NCI-H1092 (cell line): ENCODE results near the gene SPDYE6.
"Not testable (repeated sequence)": the region's sequence is repeated elsewhere in the genome, so short reads cannot be mapped to it uniquely, and the experiment has no call there.

Source experiments
- DNase-seq: peaks from one replicate; lab custom pipeline; 2025; lab: John Stamatoyannopoulos, UW

SPDYE6 gene

GRCh38 chr7:102356344-102356743 lies at the start of gene SPDYE6:
SPDYE6 (minus strand) TSS chr7:102356444; CDS start chr7:102356023, 421 bp downstream.
- DNase-seq = not testable (repeated sequence)

- not testable (repeated sequence) for DNase-seq
Measured at GRCh38 chr7:102404862-102405188, 48.6 kb upstream of the SPDYE6 start.

- peak; percentile 17 for DNase-seq
Measured at GRCh38 chr7:102404005-102404861, 48.0 kb upstream of the SPDYE6 start.

GRCh38 chr7:102403563-102403962 lies 47.3 kb upstream of the SPDYE6 start:
- no peak for DNase-seq

GRCh38 chr7:102400360-102400759 lies 44.1 kb upstream of the SPDYE6 start:
- DNase-seq = no peak

GRCh38 chr7:102398543-102398942 lies 42.3 kb upstream of the SPDYE6 start:
- DNase-seq = no peak

GRCh38 chr7:102396710-102397019 lies 40.4 kb upstream of the SPDYE6 start:
- no peak for DNase-seq

- DNase-seq = peak; percentile 91
Measured at GRCh38 chr7:102395873-102396709, 39.8 kb upstream of the SPDYE6 start, which contains the start of gene PRKRIP1. PRKRIP1 (plus strand) TSS chr7:102396363; CDS start chr7:102396412, 49 bp downstream.

GRCh38 chr7:102395592-102395872 lies 39.3 kb upstream of the SPDYE6 start:
- no peak for DNase-seq

GRCh38 chr7:102393467-102393866 lies 37.2 kb upstream of the SPDYE6 start:
- no peak for DNase-seq

- no peak for DNase-seq
Measured at GRCh38 chr7:102392330-102392729, 36.1 kb upstream of the SPDYE6 start.

- peak; percentile 61 for DNase-seq
Measured at GRCh38 chr7:102390697-102391484, 34.6 kb upstream of the SPDYE6 start.

- no peak for DNase-seq
Measured at GRCh38 chr7:102389810-102390209, 33.6 kb upstream of the SPDYE6 start.

- no peak for DNase-seq
Measured at GRCh38 chr7:102387064-102387463, 30.8 kb upstream of the SPDYE6 start.

GRCh38 chr7:102381696-102382425 lies 25.6 kb upstream of the SPDYE6 start:
- not testable (repeated sequence) for DNase-seq

- DNase-seq = not testable (repeated sequence)
Measured at GRCh38 chr7:102380837-102381236, 24.6 kb upstream of the SPDYE6 start.

- DNase-seq = no peak
Measured at GRCh38 chr7:102376964-102377466, 20.8 kb upstream of the SPDYE6 start.

GRCh38 chr7:102372796-102373195 lies 16.6 kb upstream of the SPDYE6 start:
- not testable (repeated sequence) for DNase-seq

GRCh38 chr7:102370038-102370437 lies 13.8 kb upstream of the SPDYE6 start:
- DNase-seq = not testable (repeated sequence)

GRCh38 chr7:102365390-102365789 lies 9.1 kb upstream of the SPDYE6 start:
- DNase-seq = not testable (repeated sequence)

GRCh38 chr7:102364394-102364886 lies 8.2 kb upstream of the SPDYE6 start:
- not testable (repeated sequence) for DNase-seq
